ENCODE data around the gene PTGER4.
"Not testable (repeated sequence)": the region's sequence is repeated elsewhere in the genome, so short reads cannot be mapped to it uniquely, and the experiment has no call there.

PTGER4 gene

GRCh38 chr5:40694433-40694832, 14.7 kb downstream of the PTGER4 start:
- no peak for DNase-seq

DNA sequence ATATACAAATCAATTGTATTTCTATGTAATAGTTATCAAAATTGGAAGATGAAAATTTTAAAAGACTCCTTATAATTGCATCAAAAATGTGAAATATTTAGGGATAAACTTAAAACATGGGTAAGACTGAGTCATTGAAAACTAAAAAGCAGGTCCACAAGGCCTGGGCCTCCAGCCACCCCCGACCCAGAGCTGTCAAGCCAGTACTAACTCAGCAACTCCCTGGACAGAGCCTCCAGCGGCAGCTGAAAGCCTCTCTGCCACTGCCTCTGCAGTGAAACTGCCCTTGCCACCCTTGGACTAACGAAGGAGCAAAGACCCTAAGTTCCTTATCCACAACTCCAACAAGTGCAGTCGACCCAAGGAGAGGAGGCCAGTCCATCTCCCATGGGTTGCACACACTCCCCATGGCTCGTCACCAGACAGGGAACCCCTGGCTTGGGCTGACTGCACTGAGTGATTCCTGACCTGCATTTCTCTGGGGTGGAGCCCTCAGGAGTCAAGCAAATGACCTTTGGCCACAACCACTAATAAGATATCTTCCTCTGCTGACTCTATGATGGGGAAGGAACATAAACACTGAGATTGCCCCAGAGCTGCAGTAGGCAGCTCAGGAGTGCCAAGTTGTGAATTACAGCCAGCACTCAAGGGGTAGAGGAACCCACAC, 20.5 kb downstream of the PTGER4 start:
- DNase-seq, result no peak

- not testable (repeated sequence) for DNase-seq
Measured at GRCh38 chr5:40702027-40702426, 22.3 kb downstream of the PTGER4 start.

GRCh38 chr5:40705484-40705883, 25.8 kb downstream of the PTGER4 start:
- not testable (repeated sequence) for DNase-seq

GRCh38 chr5:40710575-40710974, 30.9 kb downstream of the PTGER4 start:
- DNase-seq, result not testable (repeated sequence)

- DNase-seq, result no peak
Measured at GRCh38 chr5:40714001-40714400, 34.3 kb downstream of the PTGER4 start.

GRCh38 chr5:40716000-40716399, 36.3 kb downstream of the PTGER4 start:
- no peak for DNase-seq

- no peak for DNase-seq
Measured at GRCh38 chr5:40716590-40716989, 36.9 kb downstream of the PTGER4 start.

DNA sequence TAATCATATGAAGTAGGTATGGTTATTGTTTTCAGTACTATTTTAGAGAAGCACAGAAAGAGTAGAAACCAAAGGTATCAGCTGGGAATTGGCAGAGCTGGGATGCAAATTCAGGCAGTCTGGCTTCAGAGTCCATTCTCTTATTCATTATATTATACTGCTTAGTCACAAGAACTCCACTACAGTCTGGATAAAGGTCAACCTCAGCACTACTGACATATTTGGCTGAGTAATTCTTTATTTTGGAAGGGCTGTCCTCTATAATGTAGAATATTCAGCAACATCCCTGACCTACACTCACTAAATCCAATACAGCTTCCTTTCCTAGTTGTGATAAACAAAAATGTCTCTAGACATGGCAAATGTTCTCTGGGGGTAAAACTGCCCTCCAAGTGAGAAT, 37.6 kb downstream of the PTGER4 start:
- no peak for DNase-seq

DNA sequence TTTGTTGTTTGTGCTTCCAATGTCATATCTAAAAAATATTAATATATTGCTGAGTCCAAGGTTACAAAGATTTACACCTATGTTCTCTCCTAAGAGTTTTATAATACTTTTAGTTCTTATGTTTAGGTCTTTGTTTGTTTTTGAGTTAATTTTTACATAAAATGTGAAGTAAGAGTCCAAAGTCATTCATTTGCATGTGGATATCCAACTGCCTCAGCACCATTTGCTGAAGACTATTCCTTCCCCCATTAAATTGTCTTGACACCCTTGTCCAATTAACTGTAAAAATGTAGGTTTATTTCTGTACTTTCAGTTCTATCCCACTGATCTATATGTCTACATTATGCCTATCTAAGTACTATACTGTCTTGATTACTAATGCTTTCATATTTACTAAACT, 40.4 kb downstream of the PTGER4 start:
- no peak for DNase-seq

DNA sequence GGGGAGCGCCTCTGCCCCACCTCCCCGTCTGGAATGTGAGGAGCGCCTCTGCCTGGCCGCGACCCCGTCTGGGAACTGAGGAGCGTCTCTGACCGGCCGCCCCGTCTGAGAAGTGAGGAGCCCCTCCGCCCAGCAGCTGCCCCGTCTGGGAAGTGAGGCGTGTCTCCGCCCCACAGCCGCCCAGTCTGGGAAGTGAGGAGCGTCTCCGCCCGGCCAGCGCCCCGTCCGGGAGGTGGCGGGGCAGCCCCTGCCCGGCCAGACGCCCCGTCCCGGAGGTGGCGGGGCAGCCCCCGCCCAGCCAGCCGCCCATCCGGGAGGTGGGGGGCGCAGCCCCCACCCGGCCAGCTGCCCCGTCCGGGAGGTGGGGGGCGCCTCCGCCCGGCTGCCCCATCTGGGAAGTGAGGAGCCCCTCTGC, 42.8 kb downstream of the PTGER4 start:
- DNase-seq, result not testable (repeated sequence)

GRCh38 chr5:40733434-40733833, 53.7 kb downstream of the PTGER4 start:
- no peak for DNase-seq

DNA sequence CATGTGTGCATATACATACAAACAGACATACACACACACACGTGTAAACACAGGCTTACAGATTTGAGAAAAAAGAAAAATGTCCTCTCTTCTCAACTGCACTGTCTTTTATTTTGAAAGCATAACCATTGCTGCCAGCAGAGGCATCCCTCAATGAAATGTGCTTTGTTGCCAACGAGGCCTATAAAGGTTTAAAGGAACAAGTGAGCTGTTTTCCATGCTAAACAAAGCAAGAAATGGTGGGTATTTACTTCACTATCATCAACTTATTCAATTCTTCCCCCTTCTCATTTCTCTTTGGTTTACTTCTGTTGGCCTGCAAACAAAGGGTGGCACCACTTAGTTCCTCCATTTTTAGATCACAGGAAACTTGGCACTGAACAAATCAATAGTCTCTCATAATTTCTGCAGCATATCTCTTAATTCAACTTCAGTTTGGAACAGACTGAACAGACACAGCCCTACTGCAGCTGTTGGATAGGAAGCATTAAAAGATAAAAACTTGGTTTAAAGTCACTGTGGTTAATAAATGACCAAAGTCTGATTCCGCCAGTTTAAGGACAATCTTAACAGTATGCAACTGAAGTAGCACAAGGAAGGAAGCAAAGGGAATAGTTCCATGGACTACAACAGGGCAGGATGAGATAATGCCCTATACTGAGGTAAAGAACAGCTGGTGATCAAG, 54.3 kb downstream of the PTGER4 start:
- DNase-seq, result no peak

GRCh38 chr5:40734986-40735385, 55.3 kb downstream of the PTGER4 start:
- no peak for DNase-seq

- no peak for DNase-seq
Measured at GRCh38 chr5:40735609-40736008, 55.9 kb downstream of the PTGER4 start.

DNA sequence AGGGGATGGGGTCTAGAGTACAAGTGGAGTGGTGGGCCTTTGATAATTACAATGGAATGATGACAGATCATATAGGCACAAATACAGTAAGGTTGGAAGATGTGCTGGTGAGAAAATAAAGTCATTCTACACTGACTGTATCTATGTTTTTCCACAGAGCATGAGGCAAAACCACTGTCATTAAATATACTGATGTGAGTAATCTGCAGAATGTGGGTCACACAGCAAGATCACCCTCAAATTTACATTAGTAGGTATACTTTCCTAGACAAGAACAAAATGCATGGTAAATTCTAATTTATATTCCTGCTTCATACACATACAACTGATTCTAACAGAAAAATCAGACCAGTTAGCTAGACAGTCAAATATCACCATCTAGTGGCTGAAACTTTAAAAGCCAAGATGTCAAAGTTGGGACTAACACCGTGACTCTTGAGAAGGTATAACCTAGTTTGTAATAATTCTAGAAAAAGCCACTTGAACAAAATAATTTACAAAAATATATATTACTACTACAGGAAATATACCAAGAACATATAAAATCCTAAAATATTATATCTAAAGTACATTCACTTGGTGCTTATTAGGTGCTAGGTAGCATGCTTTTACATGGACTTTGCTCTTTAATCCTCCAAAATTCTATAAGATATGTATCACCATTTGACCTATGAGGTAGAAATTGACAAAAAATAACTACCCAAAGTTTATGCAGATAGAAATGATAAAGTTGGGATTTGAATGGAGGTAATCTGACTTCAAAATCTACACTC, 56.6 kb downstream of the PTGER4 start:
- DNase-seq, result no peak

GRCh38 chr5:40738502-40738901, 58.8 kb downstream of the PTGER4 start:
- DNase-seq, result no peak
